A673 (cell line): ENCODE results near the gene SLC40A1.

Experiments used
- CTCF ChIP-seq: fragments of 300-800, 200-600 bp; sonication (generic); conservative IDR thresholded peaks from 2 replicates; pipeline ENCODE4 v1.5.1; 2017; ENCODE audit warnings: low read depth, mild to moderate bottlenecking, antibody characterized with exemption, low read length, moderate library complexity, mixed read lengths
- EZH2 ChIP-seq: fragments of 200-600 bp; sonication (generic); IDR thresholded peaks from 2 replicates; pipeline ENCODE4 v1.6.1; 2017; ENCODE audit warnings: borderline replicate concordance, low read depth, mild to moderate bottlenecking, mixed read lengths, antibody characterized with exemption, low read length; ENCODE audit not compliant: poor library complexity, severe bottlenecking

- TF ChIP-seq EZH2 (no peak), CTCF (no peak)
These were observed 45.4 kb downstream of the SLC40A1 start for GRCh38 chr2:189534854-189535832.
